BE2C (cell line): Measurements from ENCODE around the gene KLHL14.
"Not testable (repeated sequence)": the region's sequence is repeated elsewhere in the genome, so short reads cannot be mapped to it uniquely, and the experiment has no call there.

ENCODE experiments used
- DNase-seq: peaks from one replicate; pipeline ENCODE4 v3.0.0-alpha.2; 2020
- H3K27me3 ChIP-seq: fragments of 250-450 bp; sonication (Bioruptor Pico); 2 replicates; pipeline ENCODE4 v1.5.1; 2020; ENCODE audit warnings: mild to moderate bottlenecking
- H3K36me3 ChIP-seq: fragments of 250-450 bp; sonication (Bioruptor Pico); 2 replicates; pipeline ENCODE4 v1.5.1; 2020; ENCODE audit warnings: mild to moderate bottlenecking
- H3K4me1 ChIP-seq: fragments of 250-450 bp; sonication (Bioruptor Pico); 2 replicates; pipeline ENCODE4 v1.5.1; 2020
- H3K4me3 ChIP-seq: 2 replicates; pipeline ENCODE4 v1.5.1; 2011; ENCODE audit warnings: low read depth, low read length
- H3K9me3 ChIP-seq: fragments of 250-450 bp; sonication (Bioruptor Pico); 2 replicates; pipeline ENCODE4 v1.5.1; 2020
- TF ChIP-seq, protein P1 (sequence below): IDR thresholded peaks from 2 replicates; pipeline ENCODE4 v1.5.1; 2012; ENCODE audit warnings: mild to moderate bottlenecking, low read depth, low read length

KLHL14 gene

DNA sequence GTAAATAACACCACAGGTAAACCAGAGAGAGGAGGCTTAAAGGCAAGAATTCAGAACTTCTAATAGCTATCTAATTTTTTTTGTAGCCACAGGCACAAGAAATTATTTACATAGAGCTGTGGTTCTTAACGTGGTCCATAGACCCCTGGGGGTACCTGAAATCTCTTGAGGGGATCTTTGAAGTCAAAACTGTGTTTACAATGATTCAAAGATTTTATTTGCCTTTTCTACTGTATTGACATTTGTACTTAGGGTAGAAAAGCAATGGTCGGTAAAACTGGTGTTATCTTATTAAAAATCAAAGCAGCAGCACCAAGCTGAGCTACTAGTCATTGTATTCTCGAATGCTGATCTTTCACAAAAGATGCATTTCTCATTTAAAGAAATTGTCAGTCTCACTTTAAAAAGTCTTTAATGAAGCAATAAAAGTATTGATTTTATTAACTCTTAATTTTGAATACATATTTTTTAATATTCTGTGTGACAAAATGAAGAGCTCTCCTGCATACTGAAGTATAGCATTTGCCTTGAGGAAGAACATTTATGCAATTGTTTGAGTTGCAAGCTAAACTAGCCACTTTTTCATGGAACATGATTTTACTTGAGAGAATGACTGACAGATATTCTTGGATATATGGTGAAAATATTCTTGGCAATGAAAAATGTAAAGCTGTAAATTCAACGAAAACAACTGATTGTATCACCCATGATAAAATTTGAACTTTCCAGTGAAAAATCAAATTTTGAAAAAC is 25.6 kb upstream of the KLHL14 start:
- Histone ChIP-seq H3K27me3 (no peaks in the 10 kb centered on the region), H3K4me3 (no peak overlapping the region), H3K4me1 (no peaks in the 10 kb centered on the region), H3K9me3 (no peaks in the 10 kb centered on the region), H3K36me3 (no peaks in the 10 kb centered on the region)
- no peak for DNase-seq
- TF ChIP-seq, protein P1, sequence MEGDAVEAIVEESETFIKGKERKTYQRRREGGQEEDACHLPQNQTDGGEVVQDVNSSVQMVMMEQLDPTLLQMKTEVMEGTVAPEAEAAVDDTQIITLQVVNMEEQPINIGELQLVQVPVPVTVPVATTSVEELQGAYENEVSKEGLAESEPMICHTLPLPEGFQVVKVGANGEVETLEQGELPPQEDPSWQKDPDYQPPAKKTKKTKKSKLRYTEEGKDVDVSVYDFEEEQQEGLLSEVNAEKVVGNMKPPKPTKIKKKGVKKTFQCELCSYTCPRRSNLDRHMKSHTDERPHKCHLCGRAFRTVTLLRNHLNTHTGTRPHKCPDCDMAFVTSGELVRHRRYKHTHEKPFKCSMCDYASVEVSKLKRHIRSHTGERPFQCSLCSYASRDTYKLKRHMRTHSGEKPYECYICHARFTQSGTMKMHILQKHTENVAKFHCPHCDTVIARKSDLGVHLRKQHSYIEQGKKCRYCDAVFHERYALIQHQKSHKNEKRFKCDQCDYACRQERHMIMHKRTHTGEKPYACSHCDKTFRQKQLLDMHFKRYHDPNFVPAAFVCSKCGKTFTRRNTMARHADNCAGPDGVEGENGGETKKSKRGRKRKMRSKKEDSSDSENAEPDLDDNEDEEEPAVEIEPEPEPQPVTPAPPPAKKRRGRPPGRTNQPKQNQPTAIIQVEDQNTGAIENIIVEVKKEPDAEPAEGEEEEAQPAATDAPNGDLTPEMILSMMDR: no peak

DNA sequence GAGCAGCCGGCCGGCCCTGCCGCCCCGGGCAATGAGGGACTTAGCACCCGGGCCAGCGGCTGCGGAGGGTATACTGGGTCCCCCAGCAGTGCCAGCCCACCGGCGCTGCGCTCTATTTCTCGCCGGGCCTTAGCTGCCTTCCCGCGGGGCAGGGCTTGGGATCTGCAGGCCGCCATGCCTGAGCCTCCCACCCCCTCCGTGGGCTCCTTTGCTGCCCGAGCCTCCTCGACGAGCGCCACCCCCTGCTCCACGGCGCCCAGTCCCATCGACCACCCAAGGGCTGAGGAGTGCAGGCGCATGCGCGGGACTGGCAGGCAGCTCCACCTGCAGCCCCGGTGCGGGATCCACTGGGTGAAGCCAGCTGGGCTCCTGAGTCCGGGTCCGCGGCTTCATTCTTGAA is 21.8 kb upstream of the KLHL14 start:
- not testable (repeated sequence) for DNase-seq, H3K4me3 ChIP-seq, H3K9me3 ChIP-seq

DNA sequence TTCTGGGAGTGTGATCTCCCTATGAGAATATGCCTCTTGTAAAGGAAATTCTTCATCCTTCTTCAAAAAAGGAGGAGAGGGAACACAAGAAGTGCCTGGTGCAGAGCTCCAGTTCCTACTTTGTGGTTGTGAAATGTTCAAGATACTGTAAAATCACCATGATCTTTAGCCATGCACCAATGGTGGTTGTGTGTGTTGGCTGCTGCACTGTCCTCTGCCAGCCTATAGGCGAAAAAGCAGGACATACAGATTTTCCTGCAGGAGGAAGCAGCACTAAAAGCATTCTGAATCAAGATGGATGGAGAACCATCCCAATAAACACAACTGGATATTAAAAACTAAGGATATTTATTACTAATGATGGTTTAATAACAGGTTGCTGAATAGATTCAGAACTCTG is 6.2 kb upstream of the KLHL14 start:
- Histone ChIP-seq H3K9me3 (no peaks in the 10 kb centered on the region), H3K4me1 (no peaks in the 10 kb centered on the region), H3K4me3 (no peak overlapping the region), H3K36me3 (no peaks in the 10 kb centered on the region), H3K27me3 (no peaks in the 10 kb centered on the region)
- DNase-seq: no peak
- TF ChIP-seq, protein P1: no peak

More for the DNA sequence above, 21.8 kb upstream of the KLHL14 start:
- H3K4me1 ChIP-seq, H3K27me3 ChIP-seq, H3K36me3 ChIP-seq: not testable (repeated sequence)

DNA sequence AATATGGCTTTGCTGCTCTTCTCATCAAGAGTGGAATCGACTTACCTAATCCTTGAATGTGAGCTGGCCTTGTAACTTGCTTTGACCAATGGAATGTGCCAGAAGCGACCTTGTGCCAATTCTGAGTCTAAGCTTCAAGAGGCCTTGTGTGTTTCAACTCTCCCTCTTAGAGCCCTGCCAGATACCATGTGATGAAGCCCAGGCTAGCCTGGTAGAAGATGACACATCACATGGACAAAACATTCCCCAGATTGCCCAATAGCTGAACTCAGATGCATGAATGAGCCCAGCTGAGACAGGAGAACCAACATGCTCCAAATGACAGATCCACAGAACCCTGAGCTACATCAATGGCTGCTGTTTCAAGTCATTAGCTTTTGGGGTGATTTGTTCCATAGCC is 4.2 kb upstream of the KLHL14 start:
- no peaks in the 10 kb centered on the region for H3K9me3 ChIP-seq
- H3K36me3 ChIP-seq: no peaks in the 10 kb centered on the region
- no peak for DNase-seq
- no peaks in the 10 kb centered on the region for H3K4me1 ChIP-seq
- no peak overlapping the region for H3K4me3 ChIP-seq
- peaks cover 2% of the 10 kb centered on the region for H3K27me3 ChIP-seq
- TF ChIP-seq, protein P1: no peak

DNA sequence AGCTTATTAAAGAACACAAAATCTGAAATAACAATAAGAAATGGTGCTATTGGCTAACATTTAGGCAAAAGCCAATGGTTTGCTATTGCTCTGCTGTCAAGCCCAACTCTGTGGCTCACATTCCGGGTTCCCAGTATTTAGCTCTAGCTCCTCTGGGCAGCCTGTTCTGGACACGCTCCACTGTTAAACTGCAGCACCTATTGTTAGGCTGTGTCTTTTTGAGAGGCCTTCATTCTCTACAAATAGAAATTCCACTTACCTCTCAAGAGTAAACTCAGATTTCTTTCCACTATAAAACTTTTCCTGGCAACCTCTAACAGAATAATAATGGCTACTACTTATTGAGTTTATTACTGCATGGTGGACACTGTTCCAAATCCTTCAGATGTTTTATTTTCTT is 3.7 kb upstream of the KLHL14 start:
- H3K4me3 ChIP-seq: no peak overlapping the region
- H3K27me3 ChIP-seq: peaks cover 5% of the 10 kb centered on the region
- TF ChIP-seq, protein P1: no peak
- H3K4me1 ChIP-seq: no peaks in the 10 kb centered on the region
- no peaks in the 10 kb centered on the region for H3K9me3 ChIP-seq
- no peak for DNase-seq
- H3K36me3 ChIP-seq: no peaks in the 10 kb centered on the region

DNA sequence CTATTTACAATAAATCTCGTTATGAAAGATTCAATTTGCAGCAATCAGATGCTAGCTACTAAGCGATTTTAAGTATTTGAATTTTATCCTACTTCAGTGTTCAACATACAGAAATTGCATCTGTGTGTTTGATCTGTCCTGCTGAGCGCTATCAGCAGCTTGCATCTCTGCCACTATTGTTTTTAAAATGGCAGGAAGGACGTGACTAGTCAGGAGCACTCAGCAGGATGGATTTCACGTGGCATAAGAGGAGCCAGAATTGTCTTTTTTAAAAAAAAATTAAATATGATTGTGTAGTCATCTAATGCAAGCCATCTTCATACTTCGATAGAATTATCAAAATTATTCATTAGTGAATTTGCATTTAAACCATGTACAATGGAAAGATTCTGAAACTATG is 2.8 kb upstream of the KLHL14 start:
- Histone ChIP-seq H3K4me3 (no peak overlapping the region), H3K27me3 (peaks cover 12% of the 10 kb centered on the region), H3K9me3 (no peaks in the 10 kb centered on the region), H3K36me3 (no peaks in the 10 kb centered on the region), H3K4me1 (no peaks in the 10 kb centered on the region)
- no peak for DNase-seq
- TF ChIP-seq, protein P1: no peak

DNA sequence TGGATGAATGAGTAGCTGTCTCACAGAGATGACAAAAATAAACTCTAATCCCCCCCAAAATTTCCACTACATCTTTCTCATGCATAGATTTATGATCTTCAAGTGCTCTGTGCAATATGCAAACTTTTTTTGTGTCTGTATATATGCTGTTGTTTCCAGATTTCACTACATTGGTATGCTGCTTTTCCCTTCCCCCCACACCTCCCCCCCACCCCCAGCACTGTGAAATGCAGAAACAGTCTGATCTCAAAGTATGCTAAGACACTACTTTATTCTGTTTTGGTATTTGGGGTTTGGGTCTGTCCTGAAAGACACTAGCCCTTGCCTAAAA is 524 bp upstream of the KLHL14 start:
- Histone ChIP-seq H3K4me3 (no peak overlapping the region), H3K4me1 (no peaks in the 10 kb centered on the region), H3K9me3 (no peaks in the 10 kb centered on the region), H3K27me3 (peaks cover 20% of the 10 kb centered on the region), H3K36me3 (no peaks in the 10 kb centered on the region)
- TF ChIP-seq, protein P1: no peak
- no peak for DNase-seq
